SU-DHL-6 (cell line): ENCODE measurements around the gene NR4A3.

ENCODE experiments used
- H2AFZ ChIP-seq: fragments of 200-600 bp; sonication (generic); 2 replicates; pipeline ENCODE4 v1.6.1; 2014; ENCODE audit warnings: low read depth, mild to moderate bottlenecking, moderate library complexity, mixed read lengths, antibody characterized with exemption, low read length; ENCODE audit not compliant: severe bottlenecking
- H3F3A ChIP-seq: fragments of 200-600 bp; shearing (Covaris generic); 2 replicates; pipeline ENCODE4 v1.6.0; 2016; ENCODE audit warnings: antibody characterized with exemption, mild to moderate bottlenecking; ENCODE audit not compliant: insufficient read depth
- H3K27ac ChIP-seq: fragments of 200-600 bp; sonication (generic); 2 replicates; pipeline ENCODE4 v1.5.1; 2016; ENCODE audit warnings: low read depth, mild to moderate bottlenecking, low read length, moderate library complexity, mixed read lengths
- H3K27me3 ChIP-seq: fragments of 200-600 bp; sonication (generic), shearing (Covaris generic); 2 replicates; pipeline ENCODE4 v1.6.0; 2014; ENCODE audit warnings: mild to moderate bottlenecking, low read length
- H3K36me3 ChIP-seq: fragments of 200-600 bp; sonication (generic); 2 replicates; pipeline ENCODE4 v1.6.1; 2014; ENCODE audit warnings: mild to moderate bottlenecking, low read length, mixed read lengths
- H3K4me2 ChIP-seq: fragments of 300-600, 200-600 bp; shearing (Covaris generic), sonication (generic); 2 replicates; pipeline ENCODE4 v1.6.0; 2014; ENCODE audit warnings: low read length, low read depth, mild to moderate bottlenecking; ENCODE audit not compliant: poor library complexity, severe bottlenecking
- H3K4me3 ChIP-seq: fragments of 200-600 bp; sonication (generic); 2 replicates; pipeline ENCODE4 v1.5.1; 2014; ENCODE audit warnings: antibody characterized with exemption, low read length, mild to moderate bottlenecking, mixed read lengths; ENCODE audit not compliant: insufficient read depth, poor library complexity, severe bottlenecking
- H3K79me2 ChIP-seq: fragments of 200-600 bp; sonication (generic); 2 replicates; pipeline ENCODE4 v1.6.1; 2014; ENCODE audit warnings: mild to moderate bottlenecking, low read length, moderate library complexity; ENCODE audit not compliant: insufficient read depth
- H3K9ac ChIP-seq: fragments of 200-600 bp; sonication (generic); 2 replicates; pipeline ENCODE4 v1.7.0; 2014; ENCODE audit warnings: mild to moderate bottlenecking, low read length
- H3K9me2 ChIP-seq: fragments of 200-600 bp; sonication (generic); replicated peaks from 2 replicates; pipeline ENCODE4 v1.6.1; 2014; ENCODE audit warnings: low read length; ENCODE audit not compliant: insufficient read depth
- H3K9me3 ChIP-seq: fragments of 200-600 bp; sonication (generic); 2 replicates; pipeline ENCODE4 v1.6.1; 2014; ENCODE audit warnings: low read length, mixed read lengths; ENCODE audit not compliant: insufficient read depth
- H4K20me1 ChIP-seq: fragments of 200-600 bp; sonication (generic); 2 replicates; pipeline ENCODE4 v1.6.1; 2014; ENCODE audit warnings: low read depth, mild to moderate bottlenecking, antibody characterized with exemption, low read length, moderate library complexity, mixed read lengths
- EZH2phosphoT487 ChIP-seq: fragments of 200-600 bp; sonication (generic), shearing (Covaris generic); conservative IDR thresholded peaks from 2 replicates; pipeline ENCODE4 v1.6.1; 2018; ENCODE audit warnings: mild to moderate bottlenecking, antibody characterized with exemption, low read length, moderate library complexity, mixed read lengths
- TF ChIP-seq, protein P1 (sequence below): fragments of 200-600 bp; sonication (generic); IDR thresholded peaks from one replicate; pipeline ENCODE4 v1.5.1; 2017; ENCODE audit warnings: antibody characterized with exemption, mild to moderate bottlenecking, low read length, moderate library complexity; ENCODE audit not compliant: insufficient read depth, poor library complexity, severe bottlenecking

Gene NR4A3

DNA sequence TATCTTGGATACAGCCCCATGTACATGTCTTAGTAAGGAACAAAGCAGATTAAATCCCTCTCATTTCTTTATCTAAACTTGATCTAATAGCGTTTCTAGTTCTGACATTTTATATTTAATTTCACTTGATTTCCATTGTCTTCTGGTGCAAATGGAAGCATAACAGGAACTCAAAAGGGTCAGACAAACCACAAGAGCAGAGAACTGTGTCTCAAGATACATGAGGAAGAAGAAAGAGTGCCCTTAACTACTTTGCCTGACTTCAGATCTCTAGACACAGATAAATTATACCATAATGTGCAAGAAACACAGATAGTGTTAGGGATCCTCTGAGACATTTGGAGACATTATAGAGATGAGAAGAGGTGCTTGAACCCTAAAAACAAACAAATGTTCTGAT, 64.1 kb downstream of the NR4A3 start:
- Histone ChIP-seq H3K4me3 (no peak overlapping the region), H4K20me1 (no peaks in the 10 kb centered on the region), H3K9ac (no peak overlapping the region), H3F3A (no peaks in the 10 kb centered on the region), H2AFZ (no peak overlapping the region), H3K27me3 (no peaks in the 10 kb centered on the region), H3K36me3 (no peaks in the 10 kb centered on the region), H3K27ac (no peak overlapping the region), H3K9me3 (no peaks in the 10 kb centered on the region), H3K79me2 (no peaks in the 10 kb centered on the region), H3K4me2 (no peak overlapping the region), H3K9me2 (no peaks in the 10 kb centered on the region)
- TF ChIP-seq EZH2phosphoT487, result no peak
- TF ChIP-seq, protein P1, sequence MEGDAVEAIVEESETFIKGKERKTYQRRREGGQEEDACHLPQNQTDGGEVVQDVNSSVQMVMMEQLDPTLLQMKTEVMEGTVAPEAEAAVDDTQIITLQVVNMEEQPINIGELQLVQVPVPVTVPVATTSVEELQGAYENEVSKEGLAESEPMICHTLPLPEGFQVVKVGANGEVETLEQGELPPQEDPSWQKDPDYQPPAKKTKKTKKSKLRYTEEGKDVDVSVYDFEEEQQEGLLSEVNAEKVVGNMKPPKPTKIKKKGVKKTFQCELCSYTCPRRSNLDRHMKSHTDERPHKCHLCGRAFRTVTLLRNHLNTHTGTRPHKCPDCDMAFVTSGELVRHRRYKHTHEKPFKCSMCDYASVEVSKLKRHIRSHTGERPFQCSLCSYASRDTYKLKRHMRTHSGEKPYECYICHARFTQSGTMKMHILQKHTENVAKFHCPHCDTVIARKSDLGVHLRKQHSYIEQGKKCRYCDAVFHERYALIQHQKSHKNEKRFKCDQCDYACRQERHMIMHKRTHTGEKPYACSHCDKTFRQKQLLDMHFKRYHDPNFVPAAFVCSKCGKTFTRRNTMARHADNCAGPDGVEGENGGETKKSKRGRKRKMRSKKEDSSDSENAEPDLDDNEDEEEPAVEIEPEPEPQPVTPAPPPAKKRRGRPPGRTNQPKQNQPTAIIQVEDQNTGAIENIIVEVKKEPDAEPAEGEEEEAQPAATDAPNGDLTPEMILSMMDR, result no peak

DNA sequence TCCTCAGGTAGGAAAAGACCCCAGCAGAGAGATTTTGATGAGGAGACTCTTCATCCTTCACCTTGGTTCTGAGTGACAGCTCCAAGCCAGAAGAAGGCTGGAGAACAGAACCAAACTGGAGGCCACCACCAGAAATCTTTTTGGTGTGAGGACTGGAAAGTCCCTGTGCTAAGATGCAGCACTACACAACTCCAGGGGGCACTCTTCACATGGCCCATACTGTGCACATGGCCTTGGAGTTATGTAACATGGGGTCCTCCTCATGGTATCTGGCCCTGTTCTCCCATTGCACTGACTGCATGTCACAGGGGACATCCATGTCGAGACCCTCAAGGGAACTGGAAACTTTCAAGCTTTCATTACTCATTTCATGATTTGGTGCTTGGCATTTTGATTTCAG, 67.4 kb downstream of the NR4A3 start:
- TF ChIP-seq EZH2phosphoT487, result no peak
- TF ChIP-seq, protein P1, result no peak
- Histone ChIP-seq H4K20me1 (no peaks in the 10 kb centered on the region), H2AFZ (no peak overlapping the region), H3K4me2 (no peak overlapping the region), H3K4me3 (no peak overlapping the region), H3K27me3 (no peaks in the 10 kb centered on the region), H3K36me3 (no peaks in the 10 kb centered on the region), H3K9me2 (no peaks in the 10 kb centered on the region), H3K79me2 (no peaks in the 10 kb centered on the region), H3K9me3 (no peaks in the 10 kb centered on the region), H3K27ac (no peak overlapping the region), H3K9ac (no peak overlapping the region), H3F3A (no peaks in the 10 kb centered on the region)

DNA sequence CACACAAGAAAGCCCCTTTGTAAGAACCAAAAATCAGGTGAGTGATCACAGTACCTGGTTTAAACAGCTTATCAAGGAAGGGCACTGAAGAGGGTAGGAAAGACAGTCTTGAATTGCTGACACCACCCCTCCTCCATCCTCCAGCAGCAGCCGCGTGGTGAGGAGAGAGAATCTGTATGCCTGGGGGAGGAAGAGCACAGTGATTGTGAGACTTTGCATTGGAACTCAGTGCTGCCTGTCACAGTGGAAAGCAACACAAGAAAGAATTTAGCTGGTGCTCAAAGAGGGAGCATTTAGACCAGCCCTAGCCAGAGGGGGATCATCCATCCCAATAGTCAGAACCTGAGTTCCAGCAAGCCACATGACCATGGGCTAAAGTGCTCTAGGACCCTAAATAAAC, 73.1 kb downstream of the NR4A3 start:
- Histone ChIP-seq H3K36me3 (no peaks in the 10 kb centered on the region), H4K20me1 (no peaks in the 10 kb centered on the region), H3K9me3 (no peaks in the 10 kb centered on the region), H3K4me3 (no peak overlapping the region), H3K27ac (no peak overlapping the region), H3F3A (no peaks in the 10 kb centered on the region), H3K4me2 (no peak overlapping the region), H3K27me3 (no peaks in the 10 kb centered on the region), H2AFZ (no peak overlapping the region), H3K9ac (no peak overlapping the region), H3K9me2 (no peaks in the 10 kb centered on the region), H3K79me2 (no peaks in the 10 kb centered on the region)
- no peak for TF ChIP-seq EZH2phosphoT487
- TF ChIP-seq, protein P1, result no peak
